GM12865 (cell line): ENCODE measurements around the gene STMN3.

Experiments used
- DNase-seq: peaks from one replicate; pipeline ENCODE4 v3.0.0; 2010; ENCODE audit warnings: low read depth
- H3K4me3 ChIP-seq: 2 replicates; pipeline ENCODE4 v1.5.1; 2011; ENCODE audit warnings: mild to moderate bottlenecking, low read depth, low read length, control low read depth
- CTCF ChIP-seq: IDR thresholded peaks from 2 replicates; pipeline ENCODE4 v1.5.1; 2011; ENCODE audit warnings: low read length, control low read depth, low read depth, inconsistent platforms; ENCODE audit not compliant: insufficient read depth; ENCODE audit errors: missing control alignments

The STMN3 gene

GRCh38 chr20:63690898-63691710, 37.9 kb upstream of the STMN3 start:
- no peak overlapping the region for H3K4me3 ChIP-seq
- DNase-seq: no peak
- TF ChIP-seq CTCF: no peak

- no peak for DNase-seq
- TF ChIP-seq CTCF: no peak
- no peak overlapping the region for H3K4me3 ChIP-seq
Measured at GRCh38 chr20:63690003-63690897, 37.0 kb upstream of the STMN3 start.

- H3K4me3 ChIP-seq: no peak overlapping the region
- TF ChIP-seq CTCF: no peak
- no peak for DNase-seq
Measured at GRCh38 chr20:63689046-63690002, 36.1 kb upstream of the STMN3 start.

DNA sequence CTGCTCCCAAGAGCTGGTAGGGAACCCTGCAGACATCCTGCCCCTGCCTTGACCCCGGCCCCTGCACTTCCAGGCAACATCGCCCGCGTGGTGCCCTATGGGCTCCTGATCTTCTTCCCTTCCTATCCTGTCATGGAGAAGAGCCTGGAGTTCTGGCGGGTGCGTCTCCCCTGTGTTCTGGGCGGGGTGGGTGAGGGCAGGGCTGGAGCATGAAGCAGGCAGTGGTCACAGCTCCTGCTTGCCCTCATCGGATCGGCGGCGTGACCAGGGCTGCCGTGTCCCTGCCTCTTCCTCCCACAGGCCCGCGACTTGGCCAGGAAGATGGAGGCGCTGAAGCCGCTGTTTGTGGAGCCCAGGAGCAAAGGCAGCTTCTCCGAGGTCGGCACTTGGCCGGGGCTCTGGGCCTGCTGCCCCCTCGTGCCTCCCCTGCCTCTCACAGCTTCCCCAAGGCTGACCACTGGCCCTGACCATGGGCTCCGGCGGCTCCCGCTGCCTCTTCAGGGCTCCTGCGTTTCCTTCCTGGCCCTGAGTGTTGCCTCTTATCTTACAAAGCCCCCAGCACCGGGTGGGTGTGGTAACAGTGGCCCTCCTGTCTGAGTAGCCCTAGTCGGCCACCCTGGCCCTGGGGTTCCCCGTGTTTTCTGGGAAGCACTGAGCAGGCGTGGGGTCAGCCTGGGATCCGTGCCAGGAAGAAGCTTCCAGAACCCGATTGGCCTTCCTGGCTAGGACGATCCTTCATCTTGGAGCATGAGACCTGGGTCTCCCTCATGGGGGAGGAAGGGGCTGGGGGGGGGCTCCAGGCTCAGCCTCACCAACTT, 35.2 kb upstream of the STMN3 start:
- TF ChIP-seq CTCF: no peak

DNA sequence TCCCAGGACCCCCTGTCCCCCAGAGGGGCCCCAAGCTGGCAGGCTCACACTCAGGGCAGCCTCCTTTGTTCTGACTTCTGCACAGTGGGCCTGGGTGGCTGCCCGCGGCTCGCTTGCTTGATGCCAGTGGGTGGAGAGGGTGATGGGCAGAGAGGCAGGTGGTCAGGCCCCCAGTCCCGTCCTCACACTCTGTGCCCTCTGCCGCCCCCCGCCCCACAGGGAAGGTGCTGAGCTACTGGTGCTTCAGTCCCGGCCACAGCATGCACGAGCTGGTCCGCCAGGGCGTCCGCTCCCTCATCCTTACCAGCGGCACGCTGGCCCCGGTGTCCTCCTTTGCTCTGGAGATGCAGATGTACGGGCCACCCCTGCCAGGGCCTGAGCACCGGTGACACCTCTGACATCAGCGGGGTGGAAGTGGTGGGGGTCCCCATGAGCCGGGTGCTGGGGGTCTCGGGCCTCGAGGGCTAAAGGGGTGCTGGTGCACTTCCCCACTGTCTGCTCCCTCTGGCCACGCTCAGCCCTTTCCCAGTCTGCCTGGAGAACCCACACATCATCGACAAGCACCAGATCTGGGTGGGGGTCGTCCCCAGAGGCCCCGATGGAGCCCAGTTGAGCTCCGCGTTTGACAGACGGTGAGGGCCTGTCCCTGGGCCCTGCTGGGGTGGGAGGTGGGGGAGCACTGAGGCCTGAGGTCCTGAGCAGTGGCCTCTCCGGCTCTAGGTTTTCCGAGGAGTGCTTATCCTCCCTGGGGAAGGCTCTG, 34.4 kb upstream of the STMN3 start:
- DNase-seq: no peak
- no peak for TF ChIP-seq CTCF

More for the DNA sequence above, 35.2 kb upstream of the STMN3 start:
- no peak for DNase-seq
- H3K4me3 ChIP-seq: no peak overlapping the region

More for the DNA sequence above, 34.4 kb upstream of the STMN3 start:
- H3K4me3 ChIP-seq: no peak overlapping the region
